Measurements from ENCODE around the gene CHN1.

Gene CHN1

DNA sequence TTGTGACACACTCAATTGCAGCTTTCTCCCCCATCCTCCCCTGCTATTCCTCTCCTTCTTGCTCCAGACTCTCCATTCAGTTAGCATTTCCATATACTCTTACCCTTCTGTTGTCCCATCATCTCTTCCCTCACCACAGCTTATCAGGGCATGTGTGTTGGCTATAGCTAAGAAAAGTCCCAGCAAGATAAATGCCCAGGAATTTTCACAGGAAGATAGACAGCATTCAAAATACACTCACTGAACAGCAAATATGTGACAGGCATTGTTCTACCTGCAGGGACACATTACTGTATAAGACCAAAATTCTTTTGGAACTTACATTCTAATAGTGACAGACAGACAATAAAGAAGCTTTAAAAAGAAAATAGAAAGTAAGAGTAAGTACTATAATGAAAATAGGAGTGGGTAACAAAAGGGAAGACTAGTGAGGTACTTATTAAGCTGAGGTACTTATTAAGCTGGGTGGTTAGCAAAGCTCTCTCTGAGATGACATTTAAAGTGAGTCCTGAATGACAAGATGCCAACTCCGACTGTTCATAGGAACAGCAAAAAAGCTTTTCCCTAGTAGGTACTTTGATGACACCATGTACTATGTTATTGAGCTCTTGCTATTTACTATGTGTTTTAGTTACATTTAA, 86.2 kb downstream of the CHN1 start:
- TF ChIP-seq, protein P1, sequence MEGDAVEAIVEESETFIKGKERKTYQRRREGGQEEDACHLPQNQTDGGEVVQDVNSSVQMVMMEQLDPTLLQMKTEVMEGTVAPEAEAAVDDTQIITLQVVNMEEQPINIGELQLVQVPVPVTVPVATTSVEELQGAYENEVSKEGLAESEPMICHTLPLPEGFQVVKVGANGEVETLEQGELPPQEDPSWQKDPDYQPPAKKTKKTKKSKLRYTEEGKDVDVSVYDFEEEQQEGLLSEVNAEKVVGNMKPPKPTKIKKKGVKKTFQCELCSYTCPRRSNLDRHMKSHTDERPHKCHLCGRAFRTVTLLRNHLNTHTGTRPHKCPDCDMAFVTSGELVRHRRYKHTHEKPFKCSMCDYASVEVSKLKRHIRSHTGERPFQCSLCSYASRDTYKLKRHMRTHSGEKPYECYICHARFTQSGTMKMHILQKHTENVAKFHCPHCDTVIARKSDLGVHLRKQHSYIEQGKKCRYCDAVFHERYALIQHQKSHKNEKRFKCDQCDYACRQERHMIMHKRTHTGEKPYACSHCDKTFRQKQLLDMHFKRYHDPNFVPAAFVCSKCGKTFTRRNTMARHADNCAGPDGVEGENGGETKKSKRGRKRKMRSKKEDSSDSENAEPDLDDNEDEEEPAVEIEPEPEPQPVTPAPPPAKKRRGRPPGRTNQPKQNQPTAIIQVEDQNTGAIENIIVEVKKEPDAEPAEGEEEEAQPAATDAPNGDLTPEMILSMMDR (IDR thresholded peaks at IDR 0.05) = no peak

DNA sequence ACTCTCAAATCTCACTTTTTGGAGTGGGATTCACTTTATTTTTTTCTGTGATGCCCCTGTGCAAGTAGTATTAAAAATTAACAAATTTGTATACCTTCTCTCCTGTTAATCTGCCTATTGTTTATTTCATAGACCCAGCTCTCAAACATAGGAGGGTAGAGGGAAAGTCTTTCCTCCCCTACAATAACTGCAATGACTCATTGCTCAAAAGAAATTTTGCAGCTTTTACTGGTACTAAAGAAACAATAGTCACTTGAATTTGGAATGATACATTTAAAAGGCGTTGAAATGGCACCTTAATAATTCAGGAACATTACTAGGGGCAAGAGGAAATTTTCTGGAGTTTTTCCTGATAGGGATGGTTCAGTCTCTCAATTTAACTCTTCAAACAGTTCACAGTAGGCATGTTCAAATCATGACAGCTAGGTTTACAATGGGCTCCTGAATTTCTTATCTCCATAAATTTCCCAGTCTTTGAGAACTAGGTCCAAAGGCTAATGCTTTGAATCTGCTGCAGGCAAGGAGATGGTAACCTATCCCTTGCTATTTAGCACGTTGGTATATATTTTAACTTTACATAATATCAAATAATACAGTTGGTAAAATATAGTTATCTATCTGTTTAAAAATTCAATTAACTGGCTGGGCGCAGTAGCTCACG, 88.8 kb downstream of the CHN1 start:
- TF ChIP-seq, protein P1 (IDR thresholded peaks at IDR 0.05) = no peak

DNA sequence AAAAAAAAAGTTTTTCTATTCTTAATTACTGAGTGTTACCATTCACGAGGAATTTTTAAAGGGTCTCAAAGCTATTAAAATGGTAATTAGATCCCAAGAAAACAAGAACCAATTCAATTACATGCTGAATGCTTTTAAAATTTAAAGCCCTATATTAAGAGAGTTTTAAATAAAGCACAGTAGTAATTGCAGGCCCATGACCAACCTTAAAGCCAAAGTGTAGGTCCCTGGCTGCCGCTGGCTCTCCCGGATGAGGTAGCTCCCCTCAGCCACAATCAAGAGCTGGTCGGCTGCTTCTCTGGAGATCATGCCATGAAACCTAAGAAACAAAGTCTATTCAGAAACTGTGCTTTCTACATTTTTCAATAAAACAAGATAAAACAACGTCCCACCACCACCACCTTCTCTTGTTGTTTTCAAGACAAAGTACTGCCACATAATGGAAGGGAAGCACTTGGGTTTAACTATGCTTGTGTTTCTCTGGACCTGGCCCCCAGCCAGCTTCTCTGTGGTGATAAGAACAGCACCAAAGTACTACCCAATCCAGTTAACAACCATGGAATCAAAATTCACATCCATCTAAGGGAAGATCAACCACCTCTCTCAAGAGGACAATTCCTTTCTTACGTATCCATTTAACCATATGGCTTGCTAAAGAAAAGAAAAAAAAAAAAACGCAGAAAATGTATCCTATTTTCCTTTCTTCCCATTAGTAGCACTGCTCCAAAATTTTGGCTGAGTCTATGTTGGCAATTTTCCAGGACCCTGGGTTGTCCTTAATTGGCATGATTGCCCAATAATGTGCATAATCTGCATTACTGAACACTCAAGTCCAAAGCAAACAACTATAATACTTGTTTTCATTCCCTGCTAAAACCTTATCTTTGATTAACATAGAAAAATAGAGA, 90.1 kb downstream of the CHN1 start:
- TF ChIP-seq, protein P1 (IDR thresholded peaks at IDR 0.05) = no peak

DNA sequence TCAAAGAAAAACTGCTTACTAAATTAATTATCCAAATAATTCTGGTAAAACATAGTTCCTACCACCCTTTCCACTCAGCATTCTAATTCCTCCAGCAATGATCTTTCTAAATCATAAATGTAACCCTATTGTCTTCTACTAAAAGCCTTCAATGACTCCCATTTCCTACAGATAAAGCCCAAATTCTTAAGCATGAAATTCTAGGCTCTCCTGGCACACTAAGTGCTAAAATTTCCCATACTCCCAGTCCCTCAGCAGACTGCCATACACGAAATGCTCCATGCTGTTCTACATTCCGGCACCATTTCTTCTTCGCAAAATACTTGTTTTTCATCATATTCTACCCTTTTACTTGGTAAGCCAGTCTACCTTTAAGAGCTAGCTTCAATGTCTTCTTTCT, 96.9 kb downstream of the CHN1 start:
- TF ChIP-seq, protein P1 (IDR thresholded peaks at IDR 0.05) = no peak

DNA sequence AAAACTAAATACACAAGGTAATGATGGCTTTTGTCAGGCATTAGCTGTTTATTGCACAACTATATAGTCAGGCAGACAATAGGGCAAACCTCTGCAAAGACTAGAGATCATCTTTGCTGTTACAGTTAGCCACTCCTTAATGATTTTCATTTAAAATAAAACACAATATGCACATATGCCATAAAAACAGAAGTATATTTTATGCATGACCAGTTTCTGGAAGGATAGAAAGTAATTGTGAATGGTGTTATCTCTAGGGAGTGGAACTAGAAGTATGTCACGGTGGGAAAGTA, 102.0 kb downstream of the CHN1 start:
- TF ChIP-seq, protein P1 (IDR thresholded peaks at IDR 0.05) = no peak

DNA sequence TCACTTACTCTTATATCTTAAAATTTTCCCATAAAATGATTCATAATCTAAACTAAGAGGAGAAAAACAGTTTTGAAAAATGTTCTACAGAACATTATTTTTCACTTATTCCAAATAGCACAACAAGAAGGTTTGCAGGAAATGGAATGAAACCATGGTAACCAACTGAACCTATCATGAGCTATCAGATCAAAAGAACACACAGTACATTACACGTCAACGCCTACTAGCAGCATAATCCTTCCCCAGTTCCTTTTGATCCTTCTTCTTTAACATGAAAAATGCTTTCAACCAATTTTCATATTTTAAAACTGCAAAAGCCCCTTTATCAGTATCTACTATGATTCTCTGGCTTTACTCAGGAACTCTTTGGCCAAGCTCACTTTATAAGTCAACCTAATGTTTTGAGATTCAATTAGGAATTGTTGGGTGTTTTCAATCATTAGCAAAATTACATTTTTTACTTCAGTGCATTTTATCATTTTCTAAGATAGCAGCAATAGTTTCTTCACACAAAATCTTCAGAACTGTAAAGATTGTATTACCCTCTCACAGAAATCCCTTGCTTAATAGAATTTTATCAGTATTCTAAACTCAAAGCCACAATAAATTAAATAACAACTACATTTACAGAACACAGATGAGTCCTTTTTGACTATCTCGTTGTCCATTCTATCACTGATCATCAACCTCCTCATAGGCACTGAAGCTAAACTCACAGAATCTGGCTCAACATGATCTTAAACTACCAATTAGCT, 102.5 kb downstream of the CHN1 start:
- TF ChIP-seq, protein P1 (IDR thresholded peaks at IDR 0.05) = no peak

DNA sequence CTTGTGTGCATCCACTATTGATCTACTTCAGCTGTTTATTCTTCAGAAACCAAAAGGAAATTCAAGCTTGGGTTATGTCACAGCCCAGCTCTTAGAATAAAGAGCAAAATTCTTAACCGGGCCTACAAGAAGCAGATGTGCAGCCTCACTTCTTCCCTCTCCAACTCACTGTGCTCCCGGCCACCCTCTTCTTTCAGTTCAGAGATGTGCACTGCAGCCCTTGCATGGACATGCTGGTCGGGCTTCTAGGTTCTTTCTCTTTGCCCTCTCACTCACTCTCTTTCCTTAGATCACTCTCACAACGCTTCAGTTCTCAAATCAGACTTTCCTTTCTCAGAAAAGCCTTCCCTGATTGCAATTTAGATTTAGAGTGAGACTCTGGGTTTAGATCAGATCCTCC, 104.1 kb downstream of the CHN1 start:
- TF ChIP-seq, protein P1 (IDR thresholded peaks at IDR 0.05) = no peak
